ENCODE measurements around the gene FER.
"Not testable (repeated sequence)": the region's sequence is repeated elsewhere in the genome, so short reads cannot be mapped to it uniquely, and the experiment has no call there.

FER gene

DNA sequence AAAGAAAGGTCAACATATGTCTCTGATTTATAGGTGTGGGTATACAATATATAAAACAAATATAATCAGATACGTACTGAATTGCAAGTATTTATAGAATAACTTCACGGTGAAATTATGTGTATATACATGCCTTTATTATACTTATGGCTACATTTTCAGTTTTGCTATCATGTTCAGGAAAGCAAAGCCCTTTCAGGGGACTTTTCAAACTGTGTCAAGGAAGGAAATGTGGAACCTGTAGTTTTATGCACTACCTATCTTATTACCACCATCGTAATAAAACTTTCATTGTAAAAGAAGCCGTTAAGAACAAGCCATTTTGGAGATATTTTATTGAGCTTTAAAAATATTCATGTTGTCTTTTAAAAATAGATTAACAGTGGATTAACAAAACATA is 404.9 kb downstream of the FER start:
- no peak for DNase-seq (ENCODE audit: low spot score in 2 of 2)
- Mint-ChIP-seq H3K9me3 (no peaks in the 10 kb centered on the region), H3K4me3 (no peak overlapping the region), H3K27ac (ENCODE audit: low read depth) (no peak overlapping the region), H3K36me3 (ENCODE audit: insufficient read depth) (peaks cover 1% of the 10 kb centered on the region), H3K27me3 (no peaks in the 10 kb centered on the region), H3K4me1 (no peaks in the 10 kb centered on the region)
- ATAC-seq (replicated peaks; ENCODE audit: extremely low read depth, poor library complexity, severe bottlenecking), result no peak

DNA sequence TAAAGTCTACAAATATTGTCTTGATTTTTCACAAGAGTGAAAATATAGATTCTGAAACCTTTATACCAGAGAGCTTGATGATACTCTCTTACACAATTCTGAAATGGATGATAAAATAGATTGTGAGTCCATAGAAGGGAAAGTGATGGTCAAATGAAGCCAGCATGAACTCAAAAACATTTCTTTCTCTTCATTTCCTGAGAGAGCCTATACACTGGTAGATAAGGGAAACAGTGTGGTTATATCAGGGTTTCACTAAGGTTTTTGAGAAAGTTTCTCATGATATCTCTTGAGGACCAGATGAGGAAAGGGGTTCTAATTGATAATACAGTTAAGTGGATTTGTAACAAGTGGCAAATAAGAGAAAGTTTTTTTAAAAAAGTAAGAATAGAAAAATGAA is 407.9 kb downstream of the FER start:
- Mint-ChIP-seq H3K36me3 (ENCODE audit: insufficient read depth) (peaks cover 1% of the 10 kb centered on the region), H3K27ac (ENCODE audit: low read depth) (no peak overlapping the region)

DNA sequence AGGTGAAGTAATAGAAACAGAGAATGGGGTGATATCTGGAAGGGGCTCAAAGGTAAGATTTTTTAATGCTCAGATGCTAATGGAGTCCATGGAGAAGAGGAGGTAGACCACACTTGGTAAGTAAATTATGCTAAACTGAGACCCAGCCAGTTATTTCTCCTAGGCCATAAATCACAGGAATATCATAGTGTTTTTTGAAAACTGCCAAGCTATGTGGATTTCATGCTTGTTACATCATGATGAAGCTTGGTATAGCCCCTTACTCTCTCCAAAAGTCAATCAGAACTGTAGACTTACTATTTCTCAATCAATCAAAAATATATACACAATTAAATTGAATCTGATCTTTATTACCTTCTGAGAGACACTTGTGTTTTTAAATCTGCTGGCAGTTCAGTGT is 409.2 kb downstream of the FER start:
- DNase-seq (ENCODE audit: low spot score in 2 of 2) (no peak), ATAC-seq (replicated peaks; ENCODE audit: extremely low read depth, poor library complexity, severe bottlenecking) (no peak)
- H3K27me3 Mint-ChIP-seq, result no peaks in the 10 kb centered on the region
- no peaks in the 10 kb centered on the region for H3K4me1 Mint-ChIP-seq
- H3K27ac Mint-ChIP-seq (ENCODE audit: low read depth), result no peak overlapping the region
- no peaks in the 10 kb centered on the region for H3K9me3 Mint-ChIP-seq
- H3K4me3 Mint-ChIP-seq, result no peak overlapping the region
- H3K36me3 Mint-ChIP-seq (ENCODE audit: insufficient read depth), result peaks cover 1% of the 10 kb centered on the region

More for the DNA sequence above, 407.9 kb downstream of the FER start:
- DNase-seq (ENCODE audit: low spot score in 2 of 2), result no peak
- no peaks in the 10 kb centered on the region for H3K27me3 Mint-ChIP-seq
- H3K9me3 Mint-ChIP-seq, result no peaks in the 10 kb centered on the region
- H3K4me3 Mint-ChIP-seq, result no peak overlapping the region
- no peak for ATAC-seq (replicated peaks; ENCODE audit: extremely low read depth, poor library complexity, severe bottlenecking)
- H3K4me1 Mint-ChIP-seq, result no peaks in the 10 kb centered on the region

DNA sequence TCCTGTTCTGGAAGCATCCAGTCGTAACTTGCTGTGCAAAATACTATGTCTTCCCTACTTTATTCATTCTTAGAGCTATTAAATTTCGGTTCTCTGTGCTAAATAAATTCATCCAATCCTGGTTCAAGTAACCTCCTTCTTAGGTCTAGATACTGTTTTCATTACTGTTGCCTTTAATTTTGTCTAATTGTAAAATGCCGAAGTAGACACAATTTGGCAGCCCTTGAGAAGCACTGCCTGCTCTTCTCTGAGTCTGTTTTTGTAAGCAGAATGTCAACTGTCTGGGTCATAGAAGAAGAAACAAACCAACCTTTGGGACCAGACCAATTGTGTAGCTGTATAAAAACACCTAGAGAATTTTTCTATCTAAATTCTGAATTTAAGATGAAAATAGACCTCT is 412.8 kb downstream of the FER start:
- Mint-ChIP-seq H3K36me3 (ENCODE audit: insufficient read depth) (no peaks in the 10 kb centered on the region), H3K27me3 (no peaks in the 10 kb centered on the region), H3K27ac (ENCODE audit: low read depth) (no peak overlapping the region), H3K4me1 (no peaks in the 10 kb centered on the region), H3K4me3 (no peak overlapping the region), H3K9me3 (no peaks in the 10 kb centered on the region)
- ATAC-seq (replicated peaks; ENCODE audit: extremely low read depth, poor library complexity, severe bottlenecking) (no peak), DNase-seq (ENCODE audit: low spot score in 2 of 2) (no peak)

DNA sequence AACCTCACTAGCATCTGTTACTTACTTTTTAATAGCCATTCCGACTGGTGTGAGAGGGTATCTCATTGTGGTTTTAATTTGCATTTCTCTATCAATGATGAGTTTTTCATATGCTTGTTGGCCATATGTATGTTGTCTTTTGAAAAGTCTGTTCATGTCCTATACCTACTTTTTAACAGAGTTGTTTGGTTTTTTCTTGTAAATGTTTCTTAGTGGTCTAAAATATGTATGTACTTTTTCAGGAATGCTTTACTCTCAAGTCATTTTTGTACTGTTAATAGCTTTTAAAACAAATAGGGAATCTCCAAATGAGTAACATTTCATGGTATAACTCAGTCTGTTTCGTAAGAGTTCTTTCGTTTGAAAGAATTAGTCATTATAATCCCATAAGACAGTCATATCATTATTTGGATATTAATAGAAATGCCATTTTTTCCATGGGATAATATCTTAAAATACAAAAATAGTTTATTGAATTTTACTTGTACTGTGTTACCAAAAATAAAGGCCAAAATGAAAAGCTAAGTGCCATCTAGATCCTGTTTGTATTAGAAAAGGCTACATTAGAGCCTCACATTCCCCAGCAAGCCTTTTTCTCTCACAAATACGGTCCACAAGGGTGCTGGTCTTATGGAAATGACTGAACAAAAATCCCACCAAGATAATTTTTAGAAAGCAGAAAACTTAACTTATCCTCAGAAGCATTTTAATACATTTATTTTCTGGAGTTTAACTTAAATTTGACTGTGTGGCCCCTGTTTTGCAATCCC is 414.4 kb downstream of the FER start:
- Mint-ChIP-seq H3K4me1 (no peaks in the 10 kb centered on the region), H3K27ac (ENCODE audit: low read depth) (no peak overlapping the region), H3K36me3 (ENCODE audit: insufficient read depth) (no peaks in the 10 kb centered on the region), H3K27me3 (no peaks in the 10 kb centered on the region), H3K9me3 (no peaks in the 10 kb centered on the region), H3K4me3 (no peak overlapping the region)
- DNase-seq (ENCODE audit: low spot score in 2 of 2), result no peak
- ATAC-seq (replicated peaks; ENCODE audit: extremely low read depth, poor library complexity, severe bottlenecking), result no peak

DNA sequence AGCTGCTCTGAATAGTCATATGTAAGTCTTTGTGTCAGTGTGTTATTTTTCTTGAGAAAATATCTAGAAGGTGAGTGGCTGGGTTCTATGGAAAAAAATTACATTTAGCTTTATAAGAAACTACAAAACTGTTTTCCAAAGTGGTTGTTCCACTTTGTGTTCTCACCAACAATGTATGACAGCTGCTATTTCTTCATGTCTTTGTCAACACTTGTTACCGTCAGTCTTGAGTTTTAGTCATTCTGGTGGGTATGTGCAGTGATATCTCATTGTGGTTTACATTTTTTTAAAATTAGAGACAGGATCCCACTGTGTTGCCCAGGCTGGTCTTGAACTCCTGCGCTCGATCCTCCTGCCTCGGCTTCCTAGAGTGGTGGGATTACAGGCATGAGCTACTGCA is 415.6 kb downstream of the FER start:
- Mint-ChIP-seq H3K27me3 (no peaks in the 10 kb centered on the region), H3K4me3 (no peak overlapping the region), H3K36me3 (ENCODE audit: insufficient read depth) (no peaks in the 10 kb centered on the region), H3K27ac (ENCODE audit: low read depth) (no peak overlapping the region), H3K9me3 (no peaks in the 10 kb centered on the region), H3K4me1 (no peaks in the 10 kb centered on the region)
- ATAC-seq (replicated peaks; ENCODE audit: extremely low read depth, poor library complexity, severe bottlenecking) (no peak), DNase-seq (ENCODE audit: low spot score in 2 of 2) (no peak)

DNA sequence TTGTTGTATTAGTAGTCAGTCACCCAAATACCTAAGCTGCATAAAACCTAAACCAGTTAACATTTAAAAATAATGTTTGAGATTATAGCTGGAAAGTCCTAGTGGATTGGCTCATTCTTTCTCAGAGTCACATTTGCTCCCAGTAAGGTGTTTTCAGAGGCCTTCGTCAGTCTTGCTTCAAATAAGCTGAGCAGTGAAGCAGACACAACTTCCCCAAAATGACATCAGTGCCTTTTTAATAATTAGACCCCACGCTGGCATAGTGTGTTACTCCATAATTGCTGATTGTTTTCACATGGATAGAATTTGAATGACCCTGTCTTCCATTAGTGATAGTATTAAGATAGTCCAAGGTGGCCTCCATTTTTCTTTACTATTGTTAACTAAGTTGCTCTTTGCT is 416.3 kb downstream of the FER start:
- no peak overlapping the region for H3K27ac Mint-ChIP-seq (ENCODE audit: low read depth)
- H3K36me3 Mint-ChIP-seq (ENCODE audit: insufficient read depth), result no peaks in the 10 kb centered on the region
- H3K27me3 Mint-ChIP-seq, result no peaks in the 10 kb centered on the region
- H3K4me1 Mint-ChIP-seq, result no peaks in the 10 kb centered on the region
- no peak for DNase-seq (ENCODE audit: low spot score in 2 of 2)
- H3K4me3 Mint-ChIP-seq, result no peak overlapping the region
- no peaks in the 10 kb centered on the region for H3K9me3 Mint-ChIP-seq
- no peak for ATAC-seq (replicated peaks; ENCODE audit: extremely low read depth, poor library complexity, severe bottlenecking)

DNA sequence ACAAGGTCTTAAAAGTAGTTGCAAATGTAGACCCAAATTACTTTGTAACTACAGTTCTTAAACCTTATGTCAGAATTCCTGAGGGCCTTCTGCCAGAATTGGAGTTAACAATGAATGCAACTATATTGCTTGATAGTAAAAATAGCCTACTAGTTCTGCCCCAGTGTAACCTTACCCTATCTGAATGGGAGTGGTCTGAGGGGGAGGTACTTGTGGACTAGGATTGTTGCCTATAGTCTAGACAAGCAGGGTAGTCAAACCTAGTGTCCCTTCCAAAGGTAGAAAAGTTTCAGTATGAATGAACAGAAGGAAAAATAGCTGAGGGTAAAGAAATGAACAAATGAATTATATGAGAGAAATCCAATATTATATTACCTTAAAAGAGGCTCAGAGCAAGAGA is 419.9 kb downstream of the FER start:
- Mint-ChIP-seq H3K27me3 (no peaks in the 10 kb centered on the region), H3K9me3 (no peaks in the 10 kb centered on the region), H3K4me3 (no peak overlapping the region), H3K36me3 (ENCODE audit: insufficient read depth) (no peaks in the 10 kb centered on the region), H3K27ac (ENCODE audit: low read depth) (no peak overlapping the region), H3K4me1 (no peaks in the 10 kb centered on the region)
- ATAC-seq (replicated peaks; ENCODE audit: extremely low read depth, poor library complexity, severe bottlenecking) (no peak), DNase-seq (ENCODE audit: low spot score in 2 of 2) (no peak)

DNA sequence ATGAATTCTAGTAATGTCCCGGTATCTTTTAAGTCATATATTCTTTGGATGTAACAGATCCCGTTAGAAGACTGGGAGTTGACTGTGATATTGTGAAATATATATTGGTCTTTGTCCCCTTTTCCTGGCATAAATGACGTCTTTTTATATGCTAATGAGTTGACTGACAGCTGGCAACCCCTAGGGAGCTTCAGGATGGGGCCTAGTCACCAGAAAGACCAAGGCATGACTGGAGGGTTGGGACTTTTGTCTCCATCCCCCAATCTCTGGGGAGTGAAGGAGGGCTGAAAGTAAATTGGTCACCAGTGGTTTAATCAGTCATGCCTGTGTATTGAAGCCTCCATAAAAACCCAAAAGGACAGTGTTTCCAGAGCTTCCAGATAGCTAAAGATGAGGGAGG is 420.5 kb downstream of the FER start:
- DNase-seq (ENCODE audit: low spot score in 2 of 2), result no peak

DNA sequence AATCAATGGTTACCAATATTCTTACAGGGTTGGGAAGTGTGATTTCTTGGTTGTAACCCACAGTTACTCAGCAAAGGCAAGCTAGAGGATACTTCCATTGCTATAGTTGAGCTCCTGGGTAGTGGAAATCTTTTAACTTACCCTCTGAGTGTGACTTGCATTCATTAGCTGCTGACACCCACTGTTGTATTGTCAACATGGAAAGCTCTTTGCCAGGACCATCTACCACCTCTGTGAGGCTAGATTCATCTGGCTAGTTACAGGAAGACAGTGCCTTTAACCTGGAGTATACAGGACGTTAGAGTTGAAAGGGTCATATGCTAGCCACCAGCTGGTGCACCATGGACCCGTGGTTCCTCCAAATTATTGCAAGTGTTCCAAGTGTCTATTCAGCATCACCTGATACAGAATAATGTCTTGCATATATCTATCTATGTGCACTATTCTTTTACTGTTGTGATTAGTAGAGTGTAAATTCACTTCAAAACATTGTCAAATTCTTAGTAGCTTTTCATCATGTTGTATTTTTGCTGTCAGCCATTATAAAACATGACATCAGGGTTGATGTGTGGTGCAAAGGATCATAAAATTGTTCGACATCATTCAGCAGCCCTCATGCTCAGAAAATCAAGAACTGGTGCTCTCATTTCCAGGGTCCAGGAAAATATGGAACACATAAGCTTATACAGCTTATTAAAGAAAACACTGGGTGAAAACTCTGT is 423.1 kb downstream of the FER start:
- Mint-ChIP-seq H3K4me1 (no peaks in the 10 kb centered on the region), H3K27ac (ENCODE audit: low read depth) (no peak overlapping the region)
- ATAC-seq (replicated peaks; ENCODE audit: extremely low read depth, poor library complexity, severe bottlenecking), result no peak

More for the DNA sequence above, 420.5 kb downstream of the FER start:
- Mint-ChIP-seq H3K27ac (ENCODE audit: low read depth) (no peak overlapping the region), H3K36me3 (ENCODE audit: insufficient read depth) (no peaks in the 10 kb centered on the region), H3K27me3 (no peaks in the 10 kb centered on the region), H3K9me3 (no peaks in the 10 kb centered on the region), H3K4me3 (no peak overlapping the region), H3K4me1 (no peaks in the 10 kb centered on the region)
- ATAC-seq (replicated peaks; ENCODE audit: extremely low read depth, poor library complexity, severe bottlenecking), result no peak

DNA sequence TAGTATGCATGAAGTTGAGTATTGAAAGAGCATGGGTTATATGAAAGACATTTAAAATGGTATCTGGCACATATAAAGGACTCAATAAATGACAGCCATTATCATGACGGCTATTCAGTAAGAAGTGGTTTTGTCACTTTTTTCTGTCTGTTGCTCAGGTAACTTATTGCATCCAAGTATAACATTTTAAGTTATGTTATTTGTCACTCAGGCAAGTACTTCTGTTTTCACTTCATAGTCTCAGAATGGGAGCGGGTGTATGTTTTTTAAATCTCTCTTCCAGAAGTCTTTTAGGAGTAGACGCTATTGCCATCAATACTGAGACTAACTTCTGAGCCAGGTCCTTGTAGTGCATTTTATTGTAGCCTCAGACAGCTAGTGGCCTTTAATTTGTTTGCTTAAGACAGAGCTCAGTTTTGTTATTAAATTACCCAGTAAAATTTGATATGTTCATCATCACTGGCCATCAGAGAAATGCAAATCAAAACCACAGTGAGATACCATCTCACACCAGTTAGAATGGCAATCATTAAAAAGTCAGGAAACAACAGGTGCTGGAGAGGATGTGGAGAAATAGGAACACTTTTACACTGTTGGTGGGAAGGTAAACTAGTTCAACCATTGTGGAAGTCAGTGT is 423.9 kb downstream of the FER start:
- not testable (repeated sequence) for H3K4me1 Mint-ChIP-seq; H3K4me3 Mint-ChIP-seq; ATAC-seq (replicated peaks; ENCODE audit: extremely low read depth, poor library complexity, severe bottlenecking); H3K27me3 Mint-ChIP-seq; H3K9me3 Mint-ChIP-seq; H3K36me3 Mint-ChIP-seq (ENCODE audit: insufficient read depth); DNase-seq (ENCODE audit: low spot score in 2 of 2); H3K27ac Mint-ChIP-seq (ENCODE audit: low read depth)

More for the DNA sequence above, 423.1 kb downstream of the FER start:
- Mint-ChIP-seq H3K36me3 (ENCODE audit: insufficient read depth) (no peaks in the 10 kb centered on the region), H3K27me3 (no peaks in the 10 kb centered on the region), H3K9me3 (no peaks in the 10 kb centered on the region), H3K4me3 (no peak overlapping the region)
- no peak for DNase-seq (ENCODE audit: low spot score in 2 of 2)

DNA sequence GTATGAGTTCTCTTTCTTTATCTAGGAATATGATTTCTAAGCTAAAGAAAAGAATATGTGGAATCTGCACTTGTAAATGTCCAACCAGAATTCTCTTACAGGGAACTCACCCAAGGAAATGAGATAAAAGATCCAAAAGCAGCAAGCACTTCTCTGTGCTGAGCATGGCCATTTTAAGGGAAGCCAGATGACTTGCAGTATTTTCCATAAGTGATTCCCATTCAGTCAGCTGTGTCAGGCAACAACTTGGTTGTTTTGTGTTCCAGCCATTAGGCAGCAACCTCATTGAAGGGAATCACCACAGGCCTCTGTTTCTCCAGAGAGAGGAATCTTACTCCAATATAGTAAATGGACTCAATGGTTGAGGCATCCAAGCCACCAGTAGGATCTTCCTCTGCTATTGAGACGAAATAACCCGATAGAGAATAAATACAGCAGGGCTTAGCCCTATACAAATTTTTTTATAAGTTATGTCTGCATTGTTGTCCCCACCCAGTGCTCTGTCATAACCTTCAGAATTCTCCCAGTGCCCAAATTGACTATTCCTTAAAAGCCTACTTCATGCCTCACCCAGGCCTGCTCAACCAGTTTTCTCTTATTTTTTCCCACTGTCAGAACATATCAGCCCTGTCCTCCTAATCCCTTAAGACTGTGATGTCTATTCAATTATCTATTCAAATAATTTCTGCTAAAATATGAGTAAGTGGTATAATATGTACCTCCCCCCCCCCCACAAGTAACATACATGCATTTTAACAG is 425.5 kb downstream of the FER start:
- no peaks in the 10 kb centered on the region for H3K4me1 Mint-ChIP-seq
- no peak overlapping the region for H3K4me3 Mint-ChIP-seq
- no peaks in the 10 kb centered on the region for H3K36me3 Mint-ChIP-seq (ENCODE audit: insufficient read depth)
- ATAC-seq (replicated peaks; ENCODE audit: extremely low read depth, poor library complexity, severe bottlenecking) (no peak), DNase-seq (ENCODE audit: low spot score in 2 of 2) (no peak)
- no peak overlapping the region for H3K27ac Mint-ChIP-seq (ENCODE audit: low read depth)
- H3K9me3 Mint-ChIP-seq, result no peaks in the 10 kb centered on the region
- no peaks in the 10 kb centered on the region for H3K27me3 Mint-ChIP-seq
